Vagina (tissue), 2 donors: Measurements from ENCODE around the gene HRG. TPM values are rescaled to one million over a fixed set of nuclear protein-coding genes. Genes with fewer than 3 reads are reported as not detected.
"Not testable (repeated sequence)": the region's sequence is repeated elsewhere in the genome, so short reads cannot be mapped to it uniquely, and the experiment has no call there.

Experiments
- DNase-seq, 2 donors: peaks; one replicate each; pipeline ENCODE4 v3.0.0-alpha.2; 2017; ENCODE audit errors: extremely low spot score in 2 of 2
- H3K27ac ChIP-seq: fragments of 200-600 bp; sonication (generic); one replicate; pipeline ENCODE4 v1.5.1; 2019
- H3K27me3 ChIP-seq: fragments of 200-600 bp; sonication (generic); one replicate; pipeline ENCODE4 v1.5.1; 2019
- H3K36me3 ChIP-seq, 2 donors: fragments of 200-600 bp; sonication (generic); one replicate each; pipeline ENCODE4 v1.5.1; 2017 to 2019
- H3K4me1 ChIP-seq: fragments of 200-600 bp; sonication (generic); one replicate; pipeline ENCODE4 v1.5.1; 2019
- H3K4me3 ChIP-seq, 2 donors: fragments of 200-600 bp; sonication (generic); 1 replicate in 1 of 2; 2 replicates in 1 of 2; pipeline ENCODE4 v1.5.1; 2016 to 2019
- H3K9me3 ChIP-seq: fragments of 200-600 bp; sonication (generic); one replicate; pipeline ENCODE4 v1.5.1; 2019
- CTCF ChIP-seq, 3 experiments: fragments of 450-650 bp in 2 of 3; fragments of 200-600 bp in 1 of 3; sonication (generic) in 1 of 3; IDR thresholded peaks; one replicate each; pipeline ENCODE4 v1.5.1; 2017 to 2019; ENCODE audit warnings: antibody characterized with exemption in 3 of 3, mild to moderate bottlenecking in 2 of 3, moderate library complexity in 2 of 3
- POLR2A ChIP-seq, 2 donors: fragments of 450-650 bp; IDR thresholded peaks; one replicate each; pipeline ENCODE4 v1.6.1; 2017; ENCODE audit warnings: antibody characterized with exemption in 2 of 2, mild to moderate bottlenecking in 2 of 2, moderate library complexity in 2 of 2
- POLR2AphosphoS5 ChIP-seq, 2 donors: sonication (generic); formaldehyde crosslinking; IDR thresholded peaks; one replicate each; pipeline ENCODE4 v1.9.0; 2017; ENCODE audit warnings: antibody characterized with exemption in 2 of 2, mild to moderate bottlenecking in 2 of 2, low read depth in 1 of 2; ENCODE audit not compliant: insufficient read depth in 1 of 2
- intact Hi-C: fragments of 100-400 bp; cut with DNase I; formaldehyde crosslinking; loops from one replicate; pipeline ENCODE4 v1.15.1; 2023
- total RNA-seq: library from RNA; depleted of rRNA; stranded (reverse); fragments of >200 nt; gene quantifications from one replicate; pipeline ENCODE4 v1.2.3, GENCODE V29; 2016

The HRG gene
- total RNA-seq, 1 donor from 2014 or later, result 0.25 TPM

DNA sequence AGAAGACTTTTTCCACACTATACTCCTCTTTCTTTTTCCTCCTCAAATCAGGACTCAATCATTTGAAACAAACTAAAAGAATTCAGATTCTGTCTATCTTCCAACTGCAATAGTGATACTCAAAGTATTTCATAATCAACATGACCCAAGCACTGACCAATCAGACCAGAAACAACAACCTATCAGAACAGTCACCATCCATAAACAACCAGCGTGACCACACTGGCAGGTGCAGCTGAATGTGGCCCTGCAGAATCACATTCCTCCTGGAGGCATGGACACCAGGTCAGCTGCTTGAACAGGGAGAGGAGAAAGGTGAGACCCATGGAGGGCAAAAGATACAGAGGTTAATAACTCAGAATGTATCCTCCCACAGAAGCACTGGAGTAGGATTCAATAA lies 13.3 kb downstream of the HRG start:
- no peaks in the 10 kb centered on the region for H3K27me3 ChIP-seq
- intact Hi-C loops, result no loop called here
- no peaks in the 10 kb centered on the region for H3K36me3 ChIP-seq
- TF ChIP-seq POLR2A (IDR thresholded peaks at IDR 0.05) (no peak), CTCF (IDR thresholded peaks at IDR 0.05) (no peak), POLR2AphosphoS5 (IDR thresholded peaks at IDR 0.05; ENCODE audit: insufficient read depth in 1 of 2, low read depth in 1 of 2) (no peak)
- H3K4me1 ChIP-seq, result no peaks in the 10 kb centered on the region
- no peaks in the 10 kb centered on the region for H3K9me3 ChIP-seq
- DNase-seq, result no peak
- no peak overlapping the region for H3K27ac ChIP-seq
- H3K4me3 ChIP-seq, result no peak overlapping the region

GRCh38 chr3:186680869-186681268 lies 15.1 kb downstream of the HRG start:
- intact Hi-C loops, result no loop called here
- no peaks in the 10 kb centered on the region for H3K4me1 ChIP-seq
- no peak overlapping the region for H3K4me3 ChIP-seq
- no peaks in the 10 kb centered on the region for H3K27me3 ChIP-seq
- DNase-seq, result no peak
- no peaks in the 10 kb centered on the region for H3K9me3 ChIP-seq
- H3K27ac ChIP-seq, result no peak overlapping the region
- H3K36me3 ChIP-seq, result no peaks in the 10 kb centered on the region
- TF ChIP-seq POLR2AphosphoS5 (IDR thresholded peaks at IDR 0.05; ENCODE audit: insufficient read depth in 1 of 2, low read depth in 1 of 2), result no peak

DNA sequence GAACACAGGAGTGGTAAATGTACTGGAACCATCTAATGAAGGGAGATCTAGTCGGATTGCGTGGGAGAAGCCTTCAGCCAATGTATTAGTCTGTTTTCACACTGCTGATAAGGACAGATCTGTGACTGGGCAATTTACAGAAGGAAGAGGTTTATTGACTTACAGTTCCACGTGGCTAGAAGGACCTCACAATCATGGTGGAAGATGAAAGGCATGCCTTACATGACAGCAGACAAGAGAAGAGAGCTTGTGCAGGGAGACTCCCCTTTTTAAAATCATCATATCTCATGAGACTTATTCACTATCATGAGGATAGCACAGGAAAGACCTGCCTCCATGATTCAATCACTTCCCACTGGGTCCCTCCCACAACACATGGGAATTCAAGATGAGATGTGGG lies 17.0 kb downstream of the HRG start:
- intact Hi-C loops, result no loop called here
- Histone ChIP-seq H3K9me3 (no peaks in the 10 kb centered on the region), H3K27me3 (no peaks in the 10 kb centered on the region), H3K4me3 (no peak overlapping the region), H3K36me3 (no peaks in the 10 kb centered on the region), H3K27ac (no peak overlapping the region), H3K4me1 (no peaks in the 10 kb centered on the region)
- TF ChIP-seq POLR2AphosphoS5 (IDR thresholded peaks at IDR 0.05; ENCODE audit: insufficient read depth in 1 of 2, low read depth in 1 of 2), result no peak
- no peak for TF ChIP-seq POLR2A (IDR thresholded peaks at IDR 0.05)
- no peak for TF ChIP-seq CTCF (IDR thresholded peaks at IDR 0.05)
- no peak for DNase-seq

- DNase-seq, result no peak
- no peak for TF ChIP-seq POLR2A (IDR thresholded peaks at IDR 0.05)
- TF ChIP-seq POLR2AphosphoS5 (IDR thresholded peaks at IDR 0.05; ENCODE audit: insufficient read depth in 1 of 2, low read depth in 1 of 2), result no peak
- TF ChIP-seq CTCF (IDR thresholded peaks at IDR 0.05), result no peak
- Histone ChIP-seq H3K9me3 (no peaks in the 10 kb centered on the region), H3K27ac (no peak overlapping the region), H3K4me3 (no peak overlapping the region), H3K36me3 (no peaks in the 10 kb centered on the region), H3K27me3 (no peaks in the 10 kb centered on the region), H3K4me1 (no peaks in the 10 kb centered on the region)
- intact Hi-C loops, result no loop called here
Measured at GRCh38 chr3:186683979-186684378, 18.2 kb downstream of the HRG start.

GRCh38 chr3:186686475-186686874 lies 20.7 kb downstream of the HRG start:
- H3K9me3 ChIP-seq, H3K4me1 ChIP-seq, DNase-seq, H3K36me3 ChIP-seq, H3K4me3 ChIP-seq, H3K27me3 ChIP-seq, intact Hi-C loops, H3K27ac ChIP-seq: not testable (repeated sequence)

DNA sequence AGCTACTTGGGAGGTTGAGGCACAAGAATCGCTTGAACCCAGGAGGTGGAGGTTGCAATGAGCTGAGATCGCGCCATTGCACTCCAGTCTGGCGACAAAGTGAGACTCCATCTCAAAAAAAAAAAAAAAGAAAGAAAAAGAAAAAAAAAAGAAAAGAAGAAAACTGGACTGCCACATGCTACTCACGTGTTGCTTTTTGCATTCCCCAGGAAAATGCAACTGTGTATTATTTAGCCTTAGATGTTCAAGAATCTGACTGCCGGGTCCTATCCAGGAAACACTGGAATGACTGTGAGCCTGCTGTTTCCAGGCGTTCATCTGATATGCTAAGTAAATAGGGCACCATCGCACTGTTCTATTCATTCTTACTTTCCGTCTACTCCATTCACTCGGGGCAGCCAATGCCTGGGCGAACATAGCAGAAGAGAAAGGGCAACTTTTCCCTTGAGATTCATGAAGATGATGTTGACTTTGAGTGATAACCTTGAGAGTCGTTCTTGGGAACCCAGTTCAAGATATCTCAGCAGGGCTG lies 21.4 kb downstream of the HRG start:
- TF ChIP-seq POLR2AphosphoS5 (IDR thresholded peaks at IDR 0.05; ENCODE audit: insufficient read depth in 1 of 2, low read depth in 1 of 2) (no peak), POLR2A (IDR thresholded peaks at IDR 0.05) (no peak), CTCF (IDR thresholded peaks at IDR 0.05) (no peak)
- H3K36me3 ChIP-seq, result no peaks in the 10 kb centered on the region
- no peaks in the 10 kb centered on the region for H3K4me1 ChIP-seq
- no peaks in the 10 kb centered on the region for H3K9me3 ChIP-seq
- no peak for DNase-seq
- H3K4me3 ChIP-seq, result no peak overlapping the region
- H3K27me3 ChIP-seq, result no peaks in the 10 kb centered on the region
- intact Hi-C loops, result no loop called here
- H3K27ac ChIP-seq, result no peak overlapping the region

GRCh38 chr3:186690304-186690703 lies 24.5 kb downstream of the HRG start:
- intact Hi-C loops, result not testable (repeated sequence)

More at GRCh38 chr3:186690304-186690703, 24.5 kb downstream of the HRG start:
- H3K9me3 ChIP-seq, H3K4me3 ChIP-seq, H3K4me1 ChIP-seq, H3K27me3 ChIP-seq, DNase-seq, H3K36me3 ChIP-seq, H3K27ac ChIP-seq: not testable (repeated sequence)
